Measurements from ENCODE around the gene NECTIN2.

Gene NECTIN2

GRCh38 chr19:44845612-44846454 is at the start of gene NECTIN2:
TSS of gene NECTIN2 (plus strand) at chr19:44846297. CDS start at chr19:44846526, 229 bp downstream.
- peak; percentile 99 for DNase-seq (ENCODE audit: low read depth)
- peak within 1 kb of the TSS; percentile 97 for H3K4me3 ChIP-seq (replicated peaks; ENCODE audit: low read depth, low read length)
- TF ChIP-seq, protein P1, sequence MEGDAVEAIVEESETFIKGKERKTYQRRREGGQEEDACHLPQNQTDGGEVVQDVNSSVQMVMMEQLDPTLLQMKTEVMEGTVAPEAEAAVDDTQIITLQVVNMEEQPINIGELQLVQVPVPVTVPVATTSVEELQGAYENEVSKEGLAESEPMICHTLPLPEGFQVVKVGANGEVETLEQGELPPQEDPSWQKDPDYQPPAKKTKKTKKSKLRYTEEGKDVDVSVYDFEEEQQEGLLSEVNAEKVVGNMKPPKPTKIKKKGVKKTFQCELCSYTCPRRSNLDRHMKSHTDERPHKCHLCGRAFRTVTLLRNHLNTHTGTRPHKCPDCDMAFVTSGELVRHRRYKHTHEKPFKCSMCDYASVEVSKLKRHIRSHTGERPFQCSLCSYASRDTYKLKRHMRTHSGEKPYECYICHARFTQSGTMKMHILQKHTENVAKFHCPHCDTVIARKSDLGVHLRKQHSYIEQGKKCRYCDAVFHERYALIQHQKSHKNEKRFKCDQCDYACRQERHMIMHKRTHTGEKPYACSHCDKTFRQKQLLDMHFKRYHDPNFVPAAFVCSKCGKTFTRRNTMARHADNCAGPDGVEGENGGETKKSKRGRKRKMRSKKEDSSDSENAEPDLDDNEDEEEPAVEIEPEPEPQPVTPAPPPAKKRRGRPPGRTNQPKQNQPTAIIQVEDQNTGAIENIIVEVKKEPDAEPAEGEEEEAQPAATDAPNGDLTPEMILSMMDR (IDR thresholded peaks at IDR 0.05; ENCODE audit: low read length, missing control alignments), result peak; percentile 81

DNA sequence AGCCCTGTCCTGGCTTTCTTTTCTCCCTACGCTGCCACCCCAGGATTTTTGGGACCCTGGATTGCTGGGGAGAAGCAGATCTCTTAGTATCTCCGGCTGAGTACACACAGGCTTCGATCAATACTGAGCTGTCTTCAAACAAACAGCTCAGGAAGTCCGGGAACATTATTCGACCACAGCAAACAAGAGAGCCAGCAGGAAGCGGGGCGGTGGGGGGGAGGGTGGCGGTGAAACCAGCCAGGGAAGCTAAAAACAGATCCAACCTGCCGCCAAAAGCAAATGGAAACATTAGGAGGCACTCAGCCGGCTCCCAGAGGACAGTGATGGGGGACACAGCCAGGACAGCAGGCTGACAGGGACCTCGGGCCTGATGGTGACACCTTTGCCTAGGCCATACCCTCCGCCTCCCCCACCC is 49.4 kb upstream of the NECTIN2 start:
- DNase-seq (ENCODE audit: low read depth), result peak; percentile 46
- H3K4me3 ChIP-seq (replicated peaks; ENCODE audit: low read depth, low read length), result no peak overlapping the region
- TF ChIP-seq, protein P1 (IDR thresholded peaks at IDR 0.05; ENCODE audit: low read length, missing control alignments), result no peak

DNA sequence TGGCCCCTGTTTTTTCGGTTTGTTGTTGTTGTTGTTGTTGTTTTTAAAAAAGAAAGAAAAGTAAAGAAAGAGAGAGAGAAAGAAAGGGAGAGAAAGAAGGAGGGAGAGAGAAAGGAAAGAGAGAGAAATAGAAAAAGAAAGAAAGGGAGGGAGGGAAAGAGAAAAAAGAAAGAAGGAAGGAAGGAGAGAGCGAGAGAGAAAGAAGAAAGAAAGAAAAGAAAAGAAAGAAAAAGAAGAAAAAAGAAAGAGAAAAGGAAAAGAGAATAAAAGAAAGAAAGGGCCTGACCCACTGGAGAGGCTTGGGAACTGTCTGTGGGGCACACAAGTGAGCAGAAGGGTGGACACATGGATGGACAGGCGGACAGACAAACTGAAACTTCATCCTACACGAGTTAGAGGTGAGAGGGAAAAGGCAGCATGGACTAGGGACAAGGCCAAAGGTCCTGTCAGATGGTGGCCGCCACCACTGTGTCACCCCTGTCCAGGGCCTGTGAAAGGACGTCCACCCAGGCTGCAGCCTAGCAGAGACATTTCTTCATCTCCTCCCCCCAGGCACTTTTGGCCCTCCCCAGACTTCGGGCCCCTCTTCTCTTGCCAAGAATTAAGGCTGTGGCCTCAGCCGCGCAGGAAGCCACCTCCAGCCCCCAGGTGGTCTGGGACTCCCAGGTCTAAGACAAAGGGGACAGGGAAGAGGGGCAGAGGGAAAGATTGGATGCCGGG is 46.3 kb upstream of the NECTIN2 start:
- DNase-seq (ENCODE audit: low read depth), result no peak
- TF ChIP-seq, protein P1 (IDR thresholded peaks at IDR 0.05; ENCODE audit: low read length, missing control alignments), result no peak

GRCh38 chr19:44800461-44800860 is 45.6 kb upstream of the NECTIN2 start:
- TF ChIP-seq, protein P1 (IDR thresholded peaks at IDR 0.05; ENCODE audit: low read length, missing control alignments), result peak; percentile 95
- DNase-seq (ENCODE audit: low read depth), result peak; percentile 80
- H3K4me3 ChIP-seq (replicated peaks; ENCODE audit: low read depth, low read length), result no peak overlapping the region

More for the DNA sequence above, 46.3 kb upstream of the NECTIN2 start:
- H3K4me3 ChIP-seq (replicated peaks; ENCODE audit: low read depth, low read length), result no peak overlapping the region

- no peak overlapping the region for H3K4me3 ChIP-seq (replicated peaks; ENCODE audit: low read depth, low read length)
Observed at GRCh38 chr19:44803442-44804428, 42.4 kb upstream of the NECTIN2 start.

DNA sequence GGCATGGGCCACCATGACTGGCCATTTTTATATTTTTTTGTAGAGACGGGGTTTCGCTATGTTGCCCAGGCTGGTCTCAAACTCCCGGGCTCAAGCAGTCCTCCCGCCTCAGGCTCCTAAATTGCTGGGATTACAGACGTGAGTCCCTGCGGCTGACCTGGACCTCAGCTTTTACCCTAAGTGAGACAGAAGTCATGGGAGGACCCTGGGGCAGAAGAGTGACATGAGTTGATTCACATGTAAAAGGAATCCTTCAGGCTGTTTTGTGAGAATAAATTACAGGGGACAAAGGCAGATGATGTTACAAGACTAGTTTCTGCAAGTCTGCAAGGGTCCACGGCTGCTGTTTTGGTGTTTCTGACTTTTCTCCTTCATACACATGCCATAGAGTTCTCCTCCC is 39.8 kb upstream of the NECTIN2 start:
- no peak overlapping the region for H3K4me3 ChIP-seq (replicated peaks; ENCODE audit: low read depth, low read length)
- DNase-seq (ENCODE audit: low read depth), result no peak
- TF ChIP-seq, protein P1 (IDR thresholded peaks at IDR 0.05; ENCODE audit: low read length, missing control alignments), result no peak

More at GRCh38 chr19:44803442-44804428, 42.4 kb upstream of the NECTIN2 start:
- DNase-seq (ENCODE audit: low read depth), result no peak
- TF ChIP-seq, protein P1 (IDR thresholded peaks at IDR 0.05; ENCODE audit: low read length, missing control alignments), result no peak

All from fibroblast of pulmonary artery (primary cell).